Measurements from ENCODE around the gene CDC45.

The CDC45 gene

DNA sequence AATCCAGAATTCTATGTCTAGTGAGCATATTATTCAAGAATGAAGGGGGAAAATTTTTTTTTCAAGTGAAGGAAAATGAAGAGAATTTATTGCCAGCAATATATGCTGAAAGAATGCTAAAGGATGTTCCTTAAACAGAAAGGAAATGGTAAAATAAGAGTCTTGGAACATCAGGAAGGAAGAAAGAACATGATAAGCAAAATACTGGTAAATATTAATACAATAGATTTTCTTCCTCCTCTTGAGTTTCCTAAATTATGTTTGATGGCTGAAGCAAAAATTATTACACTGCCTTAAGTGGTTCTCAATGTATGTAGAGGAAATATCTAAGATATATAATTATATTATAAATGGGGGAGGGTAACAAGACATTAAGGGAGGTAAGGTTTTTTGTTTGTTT lies 54.1 kb downstream of the CDC45 start:
- H3K27me3 ChIP-seq = peaks cover 20% of the 10 kb centered on the region
- peaks cover 0 to 6% of the 10 kb centered on the region in 2 experiments for H3K4me1 ChIP-seq (ENCODE audit: control insufficient read depth in 1 of 2, insufficient read depth in 1 of 2, low read depth in 1 of 2, low read length in 1 of 2)
- TF ChIP-seq, protein P1, sequence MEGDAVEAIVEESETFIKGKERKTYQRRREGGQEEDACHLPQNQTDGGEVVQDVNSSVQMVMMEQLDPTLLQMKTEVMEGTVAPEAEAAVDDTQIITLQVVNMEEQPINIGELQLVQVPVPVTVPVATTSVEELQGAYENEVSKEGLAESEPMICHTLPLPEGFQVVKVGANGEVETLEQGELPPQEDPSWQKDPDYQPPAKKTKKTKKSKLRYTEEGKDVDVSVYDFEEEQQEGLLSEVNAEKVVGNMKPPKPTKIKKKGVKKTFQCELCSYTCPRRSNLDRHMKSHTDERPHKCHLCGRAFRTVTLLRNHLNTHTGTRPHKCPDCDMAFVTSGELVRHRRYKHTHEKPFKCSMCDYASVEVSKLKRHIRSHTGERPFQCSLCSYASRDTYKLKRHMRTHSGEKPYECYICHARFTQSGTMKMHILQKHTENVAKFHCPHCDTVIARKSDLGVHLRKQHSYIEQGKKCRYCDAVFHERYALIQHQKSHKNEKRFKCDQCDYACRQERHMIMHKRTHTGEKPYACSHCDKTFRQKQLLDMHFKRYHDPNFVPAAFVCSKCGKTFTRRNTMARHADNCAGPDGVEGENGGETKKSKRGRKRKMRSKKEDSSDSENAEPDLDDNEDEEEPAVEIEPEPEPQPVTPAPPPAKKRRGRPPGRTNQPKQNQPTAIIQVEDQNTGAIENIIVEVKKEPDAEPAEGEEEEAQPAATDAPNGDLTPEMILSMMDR (IDR thresholded peaks at IDR 0.05) = no peak
- H3K9me3 ChIP-seq = no peaks in the 10 kb centered on the region
- no peak overlapping the region for H3K27ac ChIP-seq
- H3K4me3 ChIP-seq (ENCODE audit: low read depth in 1 of 2, low read length in 1 of 2) = no peak overlapping the region
- no peaks in the 10 kb centered on the region for H3K36me3 ChIP-seq

DNA sequence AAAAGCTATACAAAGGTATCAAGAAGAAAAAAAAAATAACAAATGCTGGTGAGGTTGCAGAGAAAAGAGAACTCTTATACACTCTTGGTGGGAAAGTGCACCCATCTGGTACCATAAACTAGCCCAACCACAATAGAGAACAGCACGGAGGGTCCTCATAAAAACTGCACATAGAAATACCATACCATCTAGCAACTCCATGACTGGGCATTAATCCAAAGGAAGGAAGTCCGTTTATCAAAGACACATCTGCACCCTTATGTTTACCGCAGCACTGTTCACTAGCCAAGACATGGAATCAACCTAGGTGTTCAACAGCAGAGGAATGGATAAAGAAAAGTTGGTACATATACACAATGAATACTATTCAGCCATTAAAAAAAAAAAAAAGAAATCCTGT lies 55.3 kb downstream of the CDC45 start:
- peaks cover 10% of the 10 kb centered on the region for H3K27me3 ChIP-seq
- TF ChIP-seq, protein P1 (IDR thresholded peaks at IDR 0.05) = no peak

DNA sequence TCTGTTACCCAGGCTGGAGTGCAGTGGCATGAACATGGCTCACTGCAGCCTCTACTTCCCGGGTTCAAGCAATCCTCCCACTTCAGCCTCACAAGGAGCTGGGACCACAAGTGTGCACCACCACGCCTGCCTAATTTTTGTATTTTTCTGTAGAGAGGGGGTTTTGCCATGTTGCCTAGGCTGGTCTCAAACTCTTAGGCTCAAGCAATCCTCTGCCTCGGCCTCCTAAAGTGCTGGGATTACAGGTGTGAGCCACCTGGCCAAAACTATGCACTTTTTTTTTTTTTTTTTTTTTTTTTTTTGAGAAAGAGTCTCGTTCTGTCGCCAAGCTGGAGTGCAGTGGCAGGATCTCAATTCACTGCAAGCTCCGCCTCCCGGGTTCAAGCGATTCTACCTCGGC lies 56.8 kb downstream of the CDC45 start:
- TF ChIP-seq, protein P1 (IDR thresholded peaks at IDR 0.05) = no peak
- Histone ChIP-seq H3K36me3 (no peaks in the 10 kb centered on the region), H3K27me3 (no peaks in the 10 kb centered on the region), H3K4me1 (ENCODE audit: control insufficient read depth in 1 of 2, insufficient read depth in 1 of 2, low read depth in 1 of 2, low read length in 1 of 2) (peaks cover 0 to 6% of the 10 kb centered on the region in 2 experiments), H3K27ac (no peak overlapping the region), H3K9me3 (no peaks in the 10 kb centered on the region), H3K4me3 (ENCODE audit: low read depth in 1 of 2, low read length in 1 of 2) (no peak overlapping the region)

More for the DNA sequence above, 55.3 kb downstream of the CDC45 start:
- H3K4me3 ChIP-seq (ENCODE audit: low read depth in 1 of 2, low read length in 1 of 2) = no peak overlapping the region
- H3K9me3 ChIP-seq = no peaks in the 10 kb centered on the region
- peaks cover 0 to 6% of the 10 kb centered on the region in 2 experiments for H3K4me1 ChIP-seq (ENCODE audit: control insufficient read depth in 1 of 2, insufficient read depth in 1 of 2, low read depth in 1 of 2, low read length in 1 of 2)
- H3K27ac ChIP-seq = no peak overlapping the region
- H3K36me3 ChIP-seq = no peaks in the 10 kb centered on the region

- Histone ChIP-seq H3K27me3 (peaks cover 3% of the 10 kb centered on the region), H3K4me3 (ENCODE audit: low read depth in 1 of 2, low read length in 1 of 2) (no peak overlapping the region), H3K9me3 (no peaks in the 10 kb centered on the region), H3K27ac (no peak overlapping the region), H3K36me3 (no peaks in the 10 kb centered on the region), H3K4me1 (ENCODE audit: control insufficient read depth in 1 of 2, insufficient read depth in 1 of 2, low read depth in 1 of 2, low read length in 1 of 2) (peaks cover 0 to 6% of the 10 kb centered on the region in 2 experiments)
- TF ChIP-seq, protein P1 (IDR thresholded peaks at IDR 0.05) = no peak
These were observed 58.3 kb downstream of the CDC45 start for GRCh38 chr22:19537941-19538488.

DNA sequence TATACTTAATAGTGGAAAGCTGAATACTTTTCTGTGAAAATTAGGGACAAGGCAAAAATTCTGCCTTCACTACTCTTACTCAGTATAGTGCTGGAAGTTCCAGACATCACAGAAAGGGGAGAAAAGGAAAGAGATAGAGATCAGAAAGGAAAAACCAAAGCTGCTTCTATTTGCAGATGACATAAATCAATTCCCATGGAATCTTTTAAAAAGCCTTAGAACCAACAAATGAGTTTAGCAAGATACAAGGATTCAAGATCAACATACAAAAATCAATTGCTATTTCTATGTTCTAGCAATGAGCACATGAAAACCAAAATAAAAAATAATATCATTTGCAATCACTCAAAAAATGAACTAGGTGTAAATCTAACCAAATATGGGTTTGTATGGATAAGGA lies 60.7 kb downstream of the CDC45 start:
- no peaks in the 10 kb centered on the region for H3K9me3 ChIP-seq
- H3K4me3 ChIP-seq (ENCODE audit: low read depth in 1 of 2, low read length in 1 of 2) = no peak overlapping the region
- H3K4me1 ChIP-seq (ENCODE audit: control insufficient read depth in 1 of 2, insufficient read depth in 1 of 2, low read depth in 1 of 2, low read length in 1 of 2) = peaks cover 0 to 6% of the 10 kb centered on the region in 2 experiments
- H3K27ac ChIP-seq = no peak overlapping the region
- H3K27me3 ChIP-seq = peaks cover 3% of the 10 kb centered on the region
- H3K36me3 ChIP-seq = no peaks in the 10 kb centered on the region
- TF ChIP-seq, protein P1 (IDR thresholded peaks at IDR 0.05) = no peak

Measured in neutrophil (primary cell).